SK-N-SH (cell line): ENCODE measurements around the gene ZC3HAV1L. TPM values are rescaled to one million over a fixed set of nuclear protein-coding genes. Genes with fewer than 3 reads are reported as not detected.

Experiments used
- CTCF ChIA-PET: fragments of 300-600, 350-600 bp; formaldehyde crosslinking; extraction: SDS; loops from one replicate; lab custom pipeline; 2021; lab: Yijun Ruan, JAX
- POLR2A ChIA-PET: fragments of 350-600 bp; sonication (Branson Sonifier 250); formaldehyde crosslinking; extraction: SDS; loops from one replicate; lab custom pipeline; 2020; ENCODE audit warnings: antibody characterized with exemption, inconsistent platforms; lab: Yijun Ruan, JAX
- DNase-seq: peaks from one replicate; pipeline ENCODE4 v3.0.0; 2012
- H2AFZ ChIP-seq: fragments of 200-600 bp; sonication (generic); 2 replicates; pipeline ENCODE4 v1.8.1; 2016; ENCODE audit warnings: antibody characterized with exemption, mild to moderate bottlenecking, low read depth
- H3F3A ChIP-seq: fragments of 200-600 bp; sonication (generic); replicated peaks from 2 replicates; pipeline ENCODE3; 2016; ENCODE audit warnings: antibody characterized with exemption, mild to moderate bottlenecking; ENCODE audit not compliant: insufficient read depth
- H3K27ac ChIP-seq, 2 experiments: fragments of 200-500 bp in 1 of 2; fragments of 200-600 bp in 1 of 2; sonication (Bioruptor generic) in 1 of 2; sonication (generic), shearing (Covaris generic) in 1 of 2; 2 replicates each; pipeline versions ENCODE4 v1.5.1 to v1.6.1; 2014 to 2016; ENCODE audit warnings: low read depth in 2 of 2, inconsistent platforms in 1 of 2, low read length in 1 of 2, mild to moderate bottlenecking in 1 of 2, mixed read lengths in 1 of 2
- H3K27me3 ChIP-seq: fragments of 200-600 bp; sonication (generic), shearing (Covaris generic); 2 replicates; pipeline ENCODE4 v1.6.1; 2016; ENCODE audit warnings: mixed run types; ENCODE audit not compliant: insufficient read depth
- H3K36me3 ChIP-seq, 2 experiments: fragments of 200-500 bp in 1 of 2; fragments of 200-600 bp in 1 of 2; sonication (Bioruptor generic) in 1 of 2; sonication (generic) in 1 of 2; replicated peaks in 1 of 2; 2 replicates each; pipeline versions ENCODE3 to v1.5.1; 2014 to 2016; ENCODE audit warnings: low read length in 1 of 2, mild to moderate bottlenecking in 1 of 2; ENCODE audit not compliant: insufficient read depth in 2 of 2, control insufficient read depth in 1 of 2
- H3K4me1 ChIP-seq, 2 experiments: fragments of 200-500 bp in 1 of 2; fragments of 200-600 bp in 1 of 2; sonication (Bioruptor generic) in 1 of 2; sonication (generic), shearing (Covaris generic) in 1 of 2; 2 replicates each; pipeline versions ENCODE4 v1.5.1 to v1.6.1; 2014 to 2016; ENCODE audit warnings: low read depth in 1 of 2, low read length in 1 of 2, mixed run types in 1 of 2; ENCODE audit not compliant: insufficient read depth in 2 of 2, control insufficient read depth in 1 of 2
- H3K4me2 ChIP-seq: fragments of 200-600 bp; sonication (generic), shearing (Covaris generic); 2 replicates; pipeline ENCODE4 v1.6.1; 2017; ENCODE audit warnings: mixed run types
- H3K4me3 ChIP-seq, 2 experiments: fragments of 200-500 bp in 1 of 2; fragments of 200-600 bp in 1 of 2; sonication (Bioruptor generic) in 1 of 2; sonication (generic), shearing (Covaris generic) in 1 of 2; 2 replicates each; pipeline versions ENCODE4 v1.5.1 to v1.8.1; 2014 to 2016; ENCODE audit warnings: low read depth in 2 of 2, inconsistent platforms in 1 of 2, low read length in 1 of 2, mild to moderate bottlenecking in 1 of 2, mixed read lengths in 1 of 2, moderate library complexity in 1 of 2
- H3K79me2 ChIP-seq: fragments of 200-600 bp; sonication (generic); 2 replicates; pipeline ENCODE4 v1.8.1; 2017; ENCODE audit warnings: mild to moderate bottlenecking; ENCODE audit not compliant: insufficient read depth
- H3K9ac ChIP-seq: fragments of 200-600 bp; sonication (generic); 2 replicates; pipeline ENCODE4 v1.6.1; 2017; ENCODE audit warnings: mixed run types
- H3K9me2 ChIP-seq: fragments of 200-600 bp; sonication (generic); 2 replicates; pipeline ENCODE4 v1.6.1; 2017; ENCODE audit warnings: mixed run types
- H3K9me3 ChIP-seq: fragments of 200-600 bp; sonication (generic); 2 replicates; pipeline ENCODE4 v1.6.1; 2017; ENCODE audit warnings: mixed run types, mild to moderate bottlenecking, moderate library complexity
- H4K20me1 ChIP-seq: fragments of 200-600 bp; sonication (generic); 2 replicates; pipeline ENCODE4 v1.6.1; 2017; ENCODE audit warnings: mild to moderate bottlenecking, mixed run types; ENCODE audit not compliant: insufficient read depth
- CHD2 ChIP-seq: fragments of 150-350 bp; IDR thresholded peaks from 2 replicates; pipeline ENCODE4 v1.6.1; 2018; ENCODE audit warnings: low read length; ENCODE audit not compliant: partially characterized antibody
- ELF1 ChIP-seq: IDR thresholded peaks from 2 replicates; pipeline ENCODE4 v1.4.0; 2012
- FOXJ3 ChIP-seq: sonication (generic); formaldehyde crosslinking; IDR thresholded peaks from 2 replicates; pipeline ENCODE4 v1.5.1; 2020; ENCODE audit warnings: mild to moderate bottlenecking, missing genetic modification reagents
- FOXM1 ChIP-seq: IDR thresholded peaks from 2 replicates; pipeline ENCODE4 v1.4.0; 2012; ENCODE audit warnings: low read depth, mild to moderate bottlenecking
- GABPA ChIP-seq: IDR thresholded peaks from 2 replicates; pipeline ENCODE4 v1.4.0; 2012; ENCODE audit warnings: low read depth, mild to moderate bottlenecking
- GATA2 ChIP-seq: sonication (generic); formaldehyde crosslinking; IDR thresholded peaks from 2 replicates; pipeline ENCODE4 v1.5.0; 2020; ENCODE audit warnings: mild to moderate bottlenecking, missing genetic modification reagents
- JUND ChIP-seq: IDR thresholded peaks from 2 replicates; pipeline ENCODE4 v1.4.0; 2012
- POLR2AphosphoS5 ChIP-seq: IDR thresholded peaks from 2 replicates; pipeline ENCODE4 v1.6.1; 2012; ENCODE audit warnings: low read depth, low read length
- RFX5 ChIP-seq: IDR thresholded peaks from 2 replicates; pipeline ENCODE4 v1.6.1; 2012; ENCODE audit warnings: mild to moderate bottlenecking, improper control_type of control experiment, low read length
- SIN3A ChIP-seq: IDR thresholded peaks from 2 replicates; pipeline ENCODE4 v1.6.1; 2012; ENCODE audit warnings: low read depth, mild to moderate bottlenecking, low read length, moderate library complexity, borderline replicate concordance
- TAF1 ChIP-seq: IDR thresholded peaks from 2 replicates; pipeline ENCODE4 v1.6.1; 2012; ENCODE audit warnings: low read depth, mild to moderate bottlenecking, low read length, moderate library complexity, borderline replicate concordance
- TCF12 ChIP-seq: IDR thresholded peaks from 2 replicates; pipeline ENCODE4 v1.4.0; 2012
- TEAD4 ChIP-seq: IDR thresholded peaks from 2 replicates; pipeline ENCODE4 v1.4.0; 2012; ENCODE audit warnings: mild to moderate bottlenecking, borderline replicate concordance; ENCODE audit not compliant: insufficient read depth
- USF1 ChIP-seq: IDR thresholded peaks from 2 replicates; pipeline ENCODE4 v1.4.0; 2012; ENCODE audit warnings: low read depth, borderline replicate concordance
- USF2 ChIP-seq: fragments of 150-350 bp; IDR thresholded peaks from 2 replicates; pipeline ENCODE4 v1.6.1; 2017; ENCODE audit warnings: antibody characterized with exemption, low read length, low read depth, borderline replicate concordance
- WGBS: methylation state at CpG from one replicate; pipeline ENCODE4 v1.1.6; 2017; ENCODE audit warnings: low lambda C conversion rate; 5-methylcytosine and 5-hydroxymethylcytosine counted together
- polyA plus RNA-seq, 3 experiments: library from polyadenylated mRNA; depleted of rRNA; stranded (reverse); fragments of >200 nt; gene quantifications; 2 replicates each; pipeline ENCODE4 v1.2.3, GENCODE V29; 2012
- TF ChIP-seq, protein P1 (sequence below): fragments of 200-600 bp; sonication (generic); IDR thresholded peaks from 2 replicates; pipeline ENCODE4 v1.6.1; 2017; ENCODE audit warnings: antibody characterized with exemption, mild to moderate bottlenecking, moderate library complexity
- TF ChIP-seq, protein P2 (sequence below): fragments of 150-350 bp; IDR thresholded peaks from 2 replicates; pipeline ENCODE4 v1.6.1; 2016; ENCODE audit warnings: mild to moderate bottlenecking, low read depth, low read length

ZC3HAV1L gene
- polyA plus RNA-seq, 1 of the 3 experiments (the other 2 are of a cell fraction), result 9.7 TPM

- no peaks in the 10 kb centered on the region for H3K36me3 ChIP-seq
- POLR2A ChIA-PET, result no interaction called here
- H3K4me2 ChIP-seq, result no peak overlapping the region
- H3K27me3 ChIP-seq, result 0 out of 2 replicates have a peak, but pooled peaks cover 4% of the 10 kb centered on the region
- no peaks in the 10 kb centered on the region for H4K20me1 ChIP-seq
- TF ChIP-seq, protein P1, sequence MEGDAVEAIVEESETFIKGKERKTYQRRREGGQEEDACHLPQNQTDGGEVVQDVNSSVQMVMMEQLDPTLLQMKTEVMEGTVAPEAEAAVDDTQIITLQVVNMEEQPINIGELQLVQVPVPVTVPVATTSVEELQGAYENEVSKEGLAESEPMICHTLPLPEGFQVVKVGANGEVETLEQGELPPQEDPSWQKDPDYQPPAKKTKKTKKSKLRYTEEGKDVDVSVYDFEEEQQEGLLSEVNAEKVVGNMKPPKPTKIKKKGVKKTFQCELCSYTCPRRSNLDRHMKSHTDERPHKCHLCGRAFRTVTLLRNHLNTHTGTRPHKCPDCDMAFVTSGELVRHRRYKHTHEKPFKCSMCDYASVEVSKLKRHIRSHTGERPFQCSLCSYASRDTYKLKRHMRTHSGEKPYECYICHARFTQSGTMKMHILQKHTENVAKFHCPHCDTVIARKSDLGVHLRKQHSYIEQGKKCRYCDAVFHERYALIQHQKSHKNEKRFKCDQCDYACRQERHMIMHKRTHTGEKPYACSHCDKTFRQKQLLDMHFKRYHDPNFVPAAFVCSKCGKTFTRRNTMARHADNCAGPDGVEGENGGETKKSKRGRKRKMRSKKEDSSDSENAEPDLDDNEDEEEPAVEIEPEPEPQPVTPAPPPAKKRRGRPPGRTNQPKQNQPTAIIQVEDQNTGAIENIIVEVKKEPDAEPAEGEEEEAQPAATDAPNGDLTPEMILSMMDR, result no peak
- no peak for TF ChIP-seq FOXJ3 (CRISPR knock-in tag)
- no peak for TF ChIP-seq USF1
- no peak for TF ChIP-seq GATA2
- TF ChIP-seq ELF1, result no peak
- no peak for TF ChIP-seq FOXM1
- no peak for TF ChIP-seq TEAD4
- no peak for TF ChIP-seq CHD2
- TF ChIP-seq USF2, result no peak
- no peak for TF ChIP-seq JUND
- no peak for TF ChIP-seq TAF1
- TF ChIP-seq RFX5, result no peak
- no peak for TF ChIP-seq GABPA
- TF ChIP-seq, protein P2, sequence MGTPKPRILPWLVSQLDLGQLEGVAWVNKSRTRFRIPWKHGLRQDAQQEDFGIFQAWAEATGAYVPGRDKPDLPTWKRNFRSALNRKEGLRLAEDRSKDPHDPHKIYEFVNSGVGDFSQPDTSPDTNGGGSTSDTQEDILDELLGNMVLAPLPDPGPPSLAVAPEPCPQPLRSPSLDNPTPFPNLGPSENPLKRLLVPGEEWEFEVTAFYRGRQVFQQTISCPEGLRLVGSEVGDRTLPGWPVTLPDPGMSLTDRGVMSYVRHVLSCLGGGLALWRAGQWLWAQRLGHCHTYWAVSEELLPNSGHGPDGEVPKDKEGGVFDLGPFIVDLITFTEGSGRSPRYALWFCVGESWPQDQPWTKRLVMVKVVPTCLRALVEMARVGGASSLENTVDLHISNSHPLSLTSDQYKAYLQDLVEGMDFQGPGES, result no peak
- TF ChIP-seq SIN3A, result no peak
- no peak for TF ChIP-seq TCF12
- TF ChIP-seq POLR2AphosphoS5, result no peak
- H3K9me3 ChIP-seq, result no peaks in the 10 kb centered on the region
- H3K4me3 ChIP-seq, result no peak overlapping the region
- no peak overlapping the region for H3K9ac ChIP-seq
- no peaks in the 10 kb centered on the region for H3F3A ChIP-seq
- no peaks in the 10 kb centered on the region for H3K9me2 ChIP-seq
- H3K27ac ChIP-seq, result no peak overlapping the region
- H3K79me2 ChIP-seq, result no peaks in the 10 kb centered on the region
- WGBS, result 78% methylated on average over 3 of the region's 3 CpGs
- no peak for DNase-seq
- no peaks in the 10 kb centered on the region for H3K4me1 ChIP-seq
- CTCF ChIA-PET, result interaction anchor here (0.9 to 2.6 kb wide), 4 partner anchors 8 to 272 kb away, joined by 3 to 10 read pairs (median 4); no protein-coding TSS in a partner anchor
- H2AFZ ChIP-seq, result no peak overlapping the region
Observed at GRCh38 chr7:139011373-139011772, 24.5 kb downstream of the ZC3HAV1L start.
